Peyer's patch (tissue), 4 donors: Measurements from ENCODE around the gene ZFX.

Source experiments
- POLR2A ChIP-seq, 2 donors: fragments of 450-650 bp; IDR thresholded peaks; one replicate each; pipeline ENCODE4 v1.5.1; 2017; ENCODE audit warnings: antibody characterized with exemption in 2 of 2, mild to moderate bottlenecking in 2 of 2, moderate library complexity in 2 of 2
- TF ChIP-seq, protein P1 (sequence below), 6 experiments: fragments of 450-650 bp in 4 of 6; fragments of 200-600 bp in 2 of 6; sonication (generic) in 1 of 6; IDR thresholded peaks; one replicate each; pipeline ENCODE4 v1.5.1; 2017 to 2019; ENCODE audit warnings: antibody characterized with exemption in 6 of 6, mild to moderate bottlenecking in 3 of 6, moderate library complexity in 1 of 6

DNA sequence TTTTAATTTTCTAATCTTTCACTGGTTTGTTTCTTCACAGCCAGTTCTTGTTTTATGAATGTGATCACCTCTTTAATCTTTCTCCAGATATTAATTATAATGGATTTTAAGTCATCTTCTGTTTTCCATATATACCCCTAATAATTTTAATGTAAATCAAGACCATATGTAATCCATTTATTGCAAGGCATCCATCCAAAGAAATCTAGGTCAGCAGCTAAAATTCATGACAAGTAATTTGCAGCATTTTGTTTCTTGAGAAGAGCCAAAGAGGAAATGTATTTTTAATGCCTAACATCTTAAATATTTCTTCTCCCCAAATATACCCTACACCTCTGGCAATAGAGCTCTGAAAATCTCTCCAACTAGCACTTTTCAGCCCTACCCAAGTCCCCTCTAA is 83.3 kb downstream of the ZFX start:
- TF ChIP-seq, protein P1, sequence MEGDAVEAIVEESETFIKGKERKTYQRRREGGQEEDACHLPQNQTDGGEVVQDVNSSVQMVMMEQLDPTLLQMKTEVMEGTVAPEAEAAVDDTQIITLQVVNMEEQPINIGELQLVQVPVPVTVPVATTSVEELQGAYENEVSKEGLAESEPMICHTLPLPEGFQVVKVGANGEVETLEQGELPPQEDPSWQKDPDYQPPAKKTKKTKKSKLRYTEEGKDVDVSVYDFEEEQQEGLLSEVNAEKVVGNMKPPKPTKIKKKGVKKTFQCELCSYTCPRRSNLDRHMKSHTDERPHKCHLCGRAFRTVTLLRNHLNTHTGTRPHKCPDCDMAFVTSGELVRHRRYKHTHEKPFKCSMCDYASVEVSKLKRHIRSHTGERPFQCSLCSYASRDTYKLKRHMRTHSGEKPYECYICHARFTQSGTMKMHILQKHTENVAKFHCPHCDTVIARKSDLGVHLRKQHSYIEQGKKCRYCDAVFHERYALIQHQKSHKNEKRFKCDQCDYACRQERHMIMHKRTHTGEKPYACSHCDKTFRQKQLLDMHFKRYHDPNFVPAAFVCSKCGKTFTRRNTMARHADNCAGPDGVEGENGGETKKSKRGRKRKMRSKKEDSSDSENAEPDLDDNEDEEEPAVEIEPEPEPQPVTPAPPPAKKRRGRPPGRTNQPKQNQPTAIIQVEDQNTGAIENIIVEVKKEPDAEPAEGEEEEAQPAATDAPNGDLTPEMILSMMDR (IDR thresholded peaks at IDR 0.05): no peak
- TF ChIP-seq POLR2A (IDR thresholded peaks at IDR 0.05): no peak
